HG03558 (cell line): ENCODE measurements around the gene EBLN2.
"Not testable (repeated sequence)": the region's sequence is repeated elsewhere in the genome, so short reads cannot be mapped to it uniquely, and the experiment has no call there.

Experiments used
- ATAC-seq: cut with Tn5 transposase; IDR thresholded peaks from one replicate; pipeline ENCODE4 v1.9.1; 2021; ENCODE audit warnings: moderate number of reproducible peaks; ENCODE audit not compliant: unreplicated experiment; ENCODE audit errors: extremely low read depth

EBLN2 gene

DNA sequence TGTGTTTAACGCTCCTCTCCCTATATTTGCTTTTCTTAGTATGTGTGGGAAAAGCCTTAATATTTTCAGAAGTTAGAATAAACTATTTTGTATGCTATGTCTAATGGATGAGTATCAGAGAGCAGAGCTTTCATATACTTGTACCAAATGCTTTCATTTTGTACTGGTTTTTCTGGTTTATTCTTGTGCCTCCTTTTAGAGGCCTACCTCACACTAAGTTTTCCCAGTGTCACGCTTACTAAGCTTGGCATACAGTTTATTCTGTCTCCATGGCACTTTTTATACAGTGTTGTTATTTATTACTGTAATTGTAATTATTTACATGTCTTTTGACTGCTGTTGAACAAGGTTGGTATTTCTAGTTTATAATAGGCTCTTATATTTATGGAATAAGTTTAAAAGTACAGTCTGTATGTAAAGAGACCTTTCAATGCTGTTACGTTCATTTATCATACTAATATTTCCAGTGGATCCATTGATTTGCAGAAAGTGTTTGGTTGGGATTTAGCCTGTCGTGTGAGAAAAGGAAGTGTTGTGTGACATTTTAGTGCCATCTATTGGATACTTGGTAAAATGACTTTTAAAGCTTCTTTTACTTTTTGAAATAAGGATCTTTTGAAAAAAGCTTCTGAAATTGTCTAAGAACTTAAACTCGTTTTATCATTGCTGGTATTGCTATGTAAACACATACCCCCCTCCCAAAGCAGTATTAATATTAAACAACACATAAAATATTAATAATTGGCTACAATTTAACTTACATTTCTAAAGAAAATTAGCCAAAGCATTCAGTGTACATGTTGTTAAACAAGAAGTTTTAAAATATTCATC is 5.2 kb upstream of the EBLN2 start:
- ATAC-seq = no peak

- no peak for ATAC-seq
Observed at GRCh38 chr3:73056845-73057150, 4.7 kb upstream of the EBLN2 start.

- no peak for ATAC-seq
Observed at GRCh38 chr3:73060302-73060723, 1.1 kb upstream of the EBLN2 start.

DNA sequence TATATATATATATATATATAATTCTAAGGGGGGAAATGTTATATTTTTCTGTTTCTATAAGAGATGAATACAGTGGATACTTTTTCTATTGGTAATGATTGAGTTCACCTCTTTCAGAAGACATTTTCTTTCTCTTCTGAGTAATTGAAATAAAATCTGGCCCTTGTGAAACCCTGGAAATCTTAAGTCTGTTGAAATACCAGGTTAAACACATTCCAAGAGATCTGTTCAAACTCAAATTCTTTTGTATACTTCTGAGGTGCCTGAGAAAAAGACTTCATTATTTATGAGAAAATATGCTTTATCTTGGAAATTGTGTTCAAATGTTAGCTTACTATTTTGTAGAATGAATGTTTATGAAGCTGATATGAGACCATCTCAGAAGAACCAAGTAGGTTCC is 4.8 kb downstream of the EBLN2 start:
- not testable (repeated sequence) for ATAC-seq

GRCh38 chr3:73068419-73068818 is 7.0 kb downstream of the EBLN2 start:
- ATAC-seq = no peak

DNA sequence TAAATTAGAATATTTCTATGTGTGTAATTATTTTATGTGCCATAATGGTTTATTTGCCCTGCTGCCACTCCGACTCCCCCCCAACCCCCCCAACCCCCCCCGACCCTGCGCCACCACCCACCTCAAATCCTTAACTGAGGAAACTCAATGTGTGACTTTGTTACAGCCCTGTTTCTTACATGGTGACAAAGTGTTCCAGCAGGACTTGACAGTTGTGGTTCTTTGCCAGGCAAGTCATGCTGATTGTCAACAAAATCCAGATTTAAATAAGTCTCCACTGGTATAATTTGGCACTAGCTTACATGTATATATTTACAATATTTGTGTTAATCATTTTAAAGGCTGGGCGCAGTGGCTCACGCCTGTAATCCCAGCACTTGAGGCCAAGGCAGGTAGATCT is 7.7 kb downstream of the EBLN2 start:
- no peak for ATAC-seq

GRCh38 chr3:73069775-73070444 is 8.5 kb downstream of the EBLN2 start:
- ATAC-seq = no peak

- ATAC-seq = no peak
Observed at GRCh38 chr3:73070675-73071575, 9.5 kb downstream of the EBLN2 start.

- ATAC-seq = no peak
Observed at GRCh38 chr3:73071952-73072351, 10.5 kb downstream of the EBLN2 start.

GRCh38 chr3:73072634-73073033 is 11.2 kb downstream of the EBLN2 start:
- no peak for ATAC-seq

DNA sequence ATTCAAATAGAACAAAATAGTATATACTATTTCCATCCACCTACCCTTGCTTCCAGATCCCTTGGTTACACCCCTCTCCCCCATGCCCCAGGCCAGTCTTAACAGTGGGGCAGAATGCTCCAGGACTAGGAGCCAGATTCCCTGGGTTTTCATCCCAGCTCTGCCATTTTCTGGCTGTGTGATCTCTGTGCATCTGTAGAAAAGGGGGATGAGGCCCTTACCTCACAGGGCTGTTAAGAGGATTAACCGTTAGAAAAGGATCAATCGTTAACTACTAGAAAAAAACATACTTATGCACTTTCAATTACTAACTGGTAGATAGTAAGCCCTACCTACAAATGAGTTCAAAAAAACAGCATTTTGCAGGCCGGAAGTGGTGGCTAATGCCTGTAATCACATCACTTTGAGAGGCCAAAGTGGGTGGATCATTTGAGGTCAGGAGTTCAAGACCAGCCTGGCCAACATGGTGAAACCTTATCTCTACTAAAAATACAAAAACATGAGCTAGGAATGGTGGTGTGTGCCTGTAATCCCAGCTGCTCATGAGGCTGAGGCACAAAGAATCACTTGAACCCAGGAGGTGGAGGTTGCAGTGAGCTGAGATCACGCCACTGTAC is 11.7 kb downstream of the EBLN2 start:
- ATAC-seq = no peak

- no peak for ATAC-seq
Observed at GRCh38 chr3:73074781-73075180, 13.3 kb downstream of the EBLN2 start.

- ATAC-seq = no peak
Observed at GRCh38 chr3:73080216-73080966, 18.9 kb downstream of the EBLN2 start.

DNA sequence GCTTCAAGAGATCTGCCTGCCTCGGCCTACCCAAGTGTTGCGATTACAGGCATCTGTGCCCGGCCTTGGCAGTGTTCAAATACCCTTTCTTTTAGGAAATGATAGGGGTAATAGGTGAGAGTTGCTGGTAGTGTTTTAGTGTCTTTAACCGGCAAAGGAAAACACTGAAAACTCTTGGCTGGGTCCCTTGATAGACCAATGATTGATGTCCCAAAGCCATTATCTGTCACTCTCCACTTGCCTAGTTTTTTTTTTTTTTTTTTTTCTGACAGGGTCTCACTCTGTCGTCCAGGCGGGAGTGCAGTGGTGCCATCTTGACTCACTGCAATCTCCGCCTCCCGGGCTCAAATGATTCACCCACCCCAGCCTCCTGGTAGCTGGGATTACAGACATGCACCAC is 19.7 kb downstream of the EBLN2 start:
- no peak for ATAC-seq

GRCh38 chr3:73084170-73084569 is 22.7 kb downstream of the EBLN2 start:
- ATAC-seq = no peak

- no peak for ATAC-seq
Observed at GRCh38 chr3:73086071-73086494, 24.6 kb downstream of the EBLN2 start.

- no peak for ATAC-seq
Observed at GRCh38 chr3:73094129-73094528, 32.7 kb downstream of the EBLN2 start.

DNA sequence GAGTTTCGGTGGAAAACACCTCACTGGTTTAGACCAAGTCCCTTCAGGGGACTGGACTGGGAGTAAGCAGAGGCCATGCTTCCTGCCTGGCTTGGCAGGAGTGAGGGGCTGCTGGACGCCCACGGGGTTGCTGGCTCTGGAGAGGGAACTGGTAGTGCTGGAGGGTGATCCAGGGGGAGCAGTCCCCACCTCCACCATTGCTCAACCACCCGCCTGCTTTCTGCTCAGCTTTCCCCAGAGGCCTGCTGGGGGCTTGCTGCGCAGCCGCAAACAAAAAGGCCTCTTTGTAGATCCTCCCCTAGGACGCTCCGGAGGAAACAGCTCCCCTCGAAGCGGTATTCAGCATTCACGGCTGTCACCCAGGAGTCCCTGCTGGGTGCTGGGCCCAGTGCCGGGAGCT is 33.5 kb downstream of the EBLN2 start:
- no peak for ATAC-seq

- ATAC-seq = no peak
Observed at GRCh38 chr3:73096169-73096568, 34.7 kb downstream of the EBLN2 start.

- no peak for ATAC-seq
Observed at GRCh38 chr3:73098026-73098425, 36.6 kb downstream of the EBLN2 start.
